ENCODE measurements around the gene ITPRIP.

Gene ITPRIP

GRCh38 chr10:104337985-104338735 is at the start of gene ITPRIP:
Gene ITPRIP (minus strand): TSS chr10:104338465. CDS start chr10:104316051, 22,414 bp downstream.
- DNase-seq = peak; percentile 83

- no peak for DNase-seq
Observed at GRCh38 chr10:104387130-104387888, 49.0 kb upstream of the ITPRIP start.

GRCh38 chr10:104380336-104380735 is 42.1 kb upstream of the ITPRIP start:
- DNase-seq = no peak

GRCh38 chr10:104376784-104377300 is 38.6 kb upstream of the ITPRIP start:
- no peak for DNase-seq

- DNase-seq = no peak
Observed at GRCh38 chr10:104374591-104374990, 36.3 kb upstream of the ITPRIP start.

DNA sequence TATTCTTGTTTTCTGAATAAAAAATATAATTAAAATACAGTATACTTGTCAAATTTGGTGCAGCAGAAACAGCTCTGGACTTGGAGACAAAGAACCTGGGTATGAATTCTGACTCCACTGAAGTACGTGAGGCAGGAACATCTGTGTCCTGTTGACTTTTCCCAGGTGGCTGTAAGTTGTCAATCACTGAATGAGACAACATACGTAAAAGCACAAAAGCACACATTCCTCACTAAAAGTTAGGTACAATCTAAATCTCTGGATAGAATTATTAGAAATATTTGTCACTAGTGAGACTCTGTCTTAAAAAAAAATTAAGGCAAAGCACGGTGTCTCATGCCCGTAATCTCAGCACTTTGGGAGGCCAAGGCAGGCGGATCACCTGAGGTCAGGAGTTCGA is 33.5 kb upstream of the ITPRIP start:
- no peak for DNase-seq

DNA sequence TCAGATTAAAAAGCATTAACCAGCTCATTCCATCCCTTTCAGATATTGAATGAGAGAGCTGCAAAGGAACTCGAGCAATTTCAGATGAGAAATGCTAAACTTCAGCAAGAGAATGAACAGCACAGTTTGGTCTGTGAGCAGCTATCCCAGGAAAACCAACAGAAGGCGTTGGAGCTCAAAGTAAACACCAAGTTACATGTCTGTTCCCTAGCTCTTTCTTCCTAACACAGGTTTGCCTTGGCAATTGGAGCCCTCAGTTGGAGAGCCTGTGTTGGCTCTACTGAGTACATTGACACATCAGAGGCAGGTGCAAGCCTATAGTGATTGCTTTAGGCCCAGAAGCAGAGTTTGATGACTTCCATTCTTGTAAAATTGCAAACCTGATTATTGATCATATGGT is 30.1 kb upstream of the ITPRIP start:
- DNase-seq = no peak

DNA sequence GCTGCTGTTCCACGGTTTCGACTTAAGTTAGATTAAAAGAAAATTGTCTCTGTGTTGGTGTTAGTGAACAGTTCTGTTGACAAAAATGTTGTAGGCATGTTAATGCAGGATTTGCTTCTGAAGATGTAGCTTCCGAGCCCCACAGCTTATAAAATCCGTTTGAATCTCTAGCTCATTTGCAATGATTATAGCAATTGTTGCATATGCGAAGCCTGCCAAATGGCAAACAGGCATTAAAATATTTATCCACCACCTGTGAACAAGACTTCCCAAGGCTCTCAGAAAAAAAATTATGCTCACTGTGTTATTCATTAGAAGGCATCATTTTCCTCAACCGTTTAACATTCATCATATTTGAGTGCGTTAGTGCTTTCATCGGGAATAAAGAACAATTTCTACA is 29.6 kb upstream of the ITPRIP start:
- no peak for DNase-seq

- DNase-seq = no peak
Observed at GRCh38 chr10:104359811-104360210, 21.5 kb upstream of the ITPRIP start.

DNA sequence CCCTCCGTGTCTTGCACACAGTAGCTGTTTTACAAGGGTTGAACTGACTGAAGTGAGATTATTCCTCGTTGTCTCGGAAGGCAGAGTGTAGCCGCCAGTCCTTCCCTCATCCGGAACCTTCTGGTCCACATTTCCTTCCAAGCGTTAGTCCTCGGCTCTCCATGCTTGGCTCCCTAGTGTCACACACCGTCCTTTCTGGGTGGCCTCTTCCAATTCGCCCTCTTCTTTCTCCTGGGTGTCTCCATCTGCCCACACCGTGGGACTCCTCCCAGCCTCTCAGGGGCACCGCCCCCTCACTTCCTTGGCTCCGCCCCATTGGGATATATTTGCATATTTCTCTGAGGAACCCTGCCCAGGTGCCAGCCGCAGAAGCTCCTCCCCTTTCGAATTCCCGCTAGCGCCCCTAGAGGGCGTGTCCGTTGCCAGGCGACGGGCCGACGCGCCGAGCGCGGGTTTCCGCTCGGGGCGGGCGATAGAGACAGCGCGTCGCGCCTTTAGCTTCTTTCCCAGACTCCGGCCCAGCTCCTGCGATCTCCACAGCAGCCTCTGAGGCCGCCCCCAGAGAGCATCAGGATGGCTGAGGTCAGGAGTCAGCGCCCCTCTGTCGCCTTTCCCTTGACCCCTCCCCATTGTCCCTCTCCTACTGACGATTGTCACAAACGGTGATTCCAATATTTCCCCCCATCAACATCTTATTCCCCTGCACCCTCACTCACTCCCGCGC is 15.2 kb upstream of the ITPRIP start, which contains the start of gene CFAP58:
CFAP58 (plus strand) TSS at position 509 of the 724 bp plus-strand sequence; CDS start at position 574, 65 bp downstream.
- DNase-seq = peak; percentile 95

- DNase-seq = no peak
Observed at GRCh38 chr10:104351919-104352318, 13.7 kb upstream of the ITPRIP start.

GRCh38 chr10:104351061-104351702 is 12.9 kb upstream of the ITPRIP start:
- no peak for DNase-seq

DNA sequence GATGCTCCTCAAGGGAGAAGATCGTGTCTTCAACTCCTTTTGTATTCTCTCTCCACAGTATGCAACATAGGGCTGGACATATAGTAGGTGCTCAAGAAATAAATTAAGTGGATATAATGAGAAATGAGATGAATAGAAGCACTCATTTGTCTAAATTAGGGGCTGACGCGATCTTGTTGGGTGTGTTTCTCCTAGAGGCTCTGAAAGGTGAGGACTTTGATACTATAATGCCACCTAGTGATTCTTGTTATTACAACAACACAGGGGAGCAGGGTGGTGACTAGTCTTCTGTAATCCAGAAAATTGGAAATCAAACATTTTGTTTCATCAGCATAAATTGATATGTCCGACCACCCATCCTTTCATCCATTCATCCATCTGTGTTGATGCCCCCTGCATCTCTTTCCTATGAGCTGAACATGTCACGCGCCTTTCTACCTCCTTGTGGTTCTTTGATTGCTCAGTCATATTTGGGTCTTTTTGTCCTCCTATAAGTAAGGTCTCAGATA is 11.9 kb upstream of the ITPRIP start:
- no peak for DNase-seq

- no peak for DNase-seq
Observed at GRCh38 chr10:104349623-104350126, 11.4 kb upstream of the ITPRIP start.

DNA sequence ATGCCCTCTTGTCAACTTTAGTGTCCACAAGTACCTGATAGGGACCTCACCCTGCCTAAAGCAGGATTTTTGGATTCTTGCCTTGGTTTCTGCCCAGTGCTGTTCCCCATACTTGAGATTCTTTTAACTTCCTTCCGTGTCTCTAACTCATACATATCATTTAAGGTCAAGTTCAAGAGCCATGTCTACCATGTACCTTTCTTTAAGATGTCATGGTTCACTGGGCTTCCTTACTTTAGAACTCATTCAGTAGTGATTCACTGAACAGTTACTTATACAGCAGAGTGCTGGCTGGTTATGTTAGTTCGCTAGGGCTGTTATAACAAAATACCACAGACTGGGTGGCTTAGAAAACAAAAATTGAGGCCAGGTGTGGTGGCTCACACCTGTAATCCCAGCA is 10.3 kb upstream of the ITPRIP start:
- no peak for DNase-seq

- no peak for DNase-seq
Observed at GRCh38 chr10:104347295-104348045, 9.2 kb upstream of the ITPRIP start.

DNA sequence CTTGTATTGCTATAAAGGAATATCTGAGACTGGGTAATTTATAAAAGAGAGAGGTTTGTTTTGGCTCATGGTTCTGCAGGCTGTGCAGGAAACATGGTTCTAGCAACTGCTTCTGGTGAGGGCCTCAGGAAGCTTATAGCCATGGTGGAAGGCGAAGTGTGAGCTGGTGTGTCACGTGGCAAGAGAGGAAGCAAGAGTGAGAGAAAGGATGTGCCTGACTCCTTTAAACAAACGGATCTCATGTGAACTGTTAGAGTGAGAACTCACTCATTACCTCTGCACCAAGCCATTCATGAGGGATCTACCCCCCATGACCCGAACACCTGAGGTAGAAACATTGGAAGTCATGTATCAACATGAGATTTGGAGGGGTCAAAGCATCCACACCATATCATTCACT is 7.7 kb upstream of the ITPRIP start:
- no peak for DNase-seq

DNA sequence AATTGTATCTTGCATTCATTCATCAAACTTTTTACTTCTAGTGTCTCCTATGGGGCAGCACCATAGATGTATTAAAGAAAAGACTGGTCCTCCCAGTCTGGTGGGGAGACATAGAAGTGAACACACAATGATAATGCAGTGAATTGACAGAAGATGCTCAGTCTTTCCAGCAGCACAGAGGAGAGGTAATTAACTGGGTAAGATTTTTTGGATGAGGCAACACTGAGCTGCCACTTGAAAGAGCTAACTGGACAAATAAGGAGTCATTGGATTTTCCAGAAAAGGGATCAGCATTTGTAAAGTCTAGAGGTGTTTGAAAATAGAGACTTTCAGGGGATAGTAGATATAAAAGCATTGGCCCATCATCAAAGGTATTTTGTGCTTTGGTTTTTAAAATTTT is 7.2 kb upstream of the ITPRIP start:
- DNase-seq = no peak

DNA sequence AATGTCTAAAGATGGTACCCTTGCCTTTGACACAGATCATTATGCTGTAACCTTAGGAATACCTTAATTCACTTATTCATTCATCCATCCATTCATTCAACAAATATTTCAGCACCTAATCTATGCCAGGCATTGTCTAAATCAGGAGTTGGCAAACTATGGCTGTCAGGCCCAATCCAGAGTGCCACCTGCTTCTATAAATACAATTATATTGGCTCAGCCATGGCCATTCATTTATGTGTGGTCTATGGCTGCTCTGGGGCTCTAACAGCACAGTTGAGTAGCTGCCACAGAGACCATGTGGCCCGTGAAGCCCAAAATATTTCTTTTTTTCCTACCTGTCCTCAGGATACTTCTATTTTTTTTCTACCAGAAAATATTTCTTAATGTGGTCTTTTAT is 6.0 kb upstream of the ITPRIP start:
- DNase-seq = no peak

GRCh38 chr10:104342941-104343411 is 4.7 kb upstream of the ITPRIP start:
- no peak for DNase-seq

GRCh38 chr10:104340641-104341040 is 2.4 kb upstream of the ITPRIP start:
- DNase-seq = no peak

All from islet precursor cell (in vitro differentiated cells).